PFSK-1 (cell line): ENCODE results near the gene HS2ST1.

Experiments used
- POLR2AphosphoS5 ChIP-seq: IDR thresholded peaks from 2 replicates; pipeline ENCODE4 v1.6.1; 2012; ENCODE audit warnings: low read depth, mild to moderate bottlenecking, control low read depth, low read length, moderate library complexity
- SIN3A ChIP-seq: IDR thresholded peaks from 2 replicates; pipeline ENCODE4 v1.6.1; 2012; ENCODE audit warnings: mild to moderate bottlenecking, low read length, moderate library complexity, borderline replicate concordance; ENCODE audit not compliant: insufficient read depth
- TAF1 ChIP-seq: IDR thresholded peaks from 2 replicates; pipeline ENCODE4 v1.6.1; 2012; ENCODE audit warnings: low read length, control low read depth, borderline replicate concordance; ENCODE audit not compliant: insufficient read depth
- TF ChIP-seq, protein P1 (sequence below), 2 experiments: IDR thresholded peaks; 2 replicates each; pipeline versions ENCODE4 v1.6.1 to v1.8.0; 2011 to 2012; ENCODE audit warnings: low read depth in 2 of 2, low read length in 2 of 2, control low read depth in 1 of 2, inconsistent platforms in 1 of 2, mild to moderate bottlenecking in 1 of 2, moderate library complexity in 1 of 2; ENCODE audit not compliant: insufficient read depth in 1 of 2

- TF ChIP-seq POLR2AphosphoS5: no peak
- TF ChIP-seq, protein P1, sequence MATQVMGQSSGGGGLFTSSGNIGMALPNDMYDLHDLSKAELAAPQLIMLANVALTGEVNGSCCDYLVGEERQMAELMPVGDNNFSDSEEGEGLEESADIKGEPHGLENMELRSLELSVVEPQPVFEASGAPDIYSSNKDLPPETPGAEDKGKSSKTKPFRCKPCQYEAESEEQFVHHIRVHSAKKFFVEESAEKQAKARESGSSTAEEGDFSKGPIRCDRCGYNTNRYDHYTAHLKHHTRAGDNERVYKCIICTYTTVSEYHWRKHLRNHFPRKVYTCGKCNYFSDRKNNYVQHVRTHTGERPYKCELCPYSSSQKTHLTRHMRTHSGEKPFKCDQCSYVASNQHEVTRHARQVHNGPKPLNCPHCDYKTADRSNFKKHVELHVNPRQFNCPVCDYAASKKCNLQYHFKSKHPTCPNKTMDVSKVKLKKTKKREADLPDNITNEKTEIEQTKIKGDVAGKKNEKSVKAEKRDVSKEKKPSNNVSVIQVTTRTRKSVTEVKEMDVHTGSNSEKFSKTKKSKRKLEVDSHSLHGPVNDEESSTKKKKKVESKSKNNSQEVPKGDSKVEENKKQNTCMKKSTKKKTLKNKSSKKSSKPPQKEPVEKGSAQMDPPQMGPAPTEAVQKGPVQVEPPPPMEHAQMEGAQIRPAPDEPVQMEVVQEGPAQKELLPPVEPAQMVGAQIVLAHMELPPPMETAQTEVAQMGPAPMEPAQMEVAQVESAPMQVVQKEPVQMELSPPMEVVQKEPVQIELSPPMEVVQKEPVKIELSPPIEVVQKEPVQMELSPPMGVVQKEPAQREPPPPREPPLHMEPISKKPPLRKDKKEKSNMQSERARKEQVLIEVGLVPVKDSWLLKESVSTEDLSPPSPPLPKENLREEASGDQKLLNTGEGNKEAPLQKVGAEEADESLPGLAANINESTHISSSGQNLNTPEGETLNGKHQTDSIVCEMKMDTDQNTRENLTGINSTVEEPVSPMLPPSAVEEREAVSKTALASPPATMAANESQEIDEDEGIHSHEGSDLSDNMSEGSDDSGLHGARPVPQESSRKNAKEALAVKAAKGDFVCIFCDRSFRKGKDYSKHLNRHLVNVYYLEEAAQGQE (IDR thresholded peaks at IDR 0.05; ENCODE audit: insufficient read depth in 1 of 2, low read depth in 2 of 2, low read length in 2 of 2): no peak
- TF ChIP-seq TAF1: no peak
- TF ChIP-seq SIN3A: no peak
Observed at GRCh38 chr1:87104140-87104539, 189.7 kb downstream of the HS2ST1 start.
